K562 (cell line): Measurements from ENCODE around the gene FTO.

Source experiments
- CTCF ChIP-seq, 3 experiments: IDR thresholded peaks in 2 of 3; conservative IDR thresholded peaks in 1 of 3; 2 replicates each; pipeline ENCODE4 v1.5.1; 2011 to 2012; ENCODE audit warnings: low read length in 3 of 3, mild to moderate bottlenecking in 3 of 3, control low read depth in 2 of 3, improper control_type of control experiment in 1 of 3, inconsistent platforms in 1 of 3, low read depth in 1 of 3, mixed read lengths in 1 of 3, moderate library complexity in 1 of 3; ENCODE audit not compliant: insufficient read depth in 2 of 3
- FOXK1 ChIP-seq: sonication (generic); formaldehyde crosslinking; IDR thresholded peaks from 2 replicates; pipeline ENCODE4 v1.8.0; 2022; ENCODE audit warnings: missing genetic modification reagents, mild to moderate bottlenecking, borderline replicate concordance

DNA sequence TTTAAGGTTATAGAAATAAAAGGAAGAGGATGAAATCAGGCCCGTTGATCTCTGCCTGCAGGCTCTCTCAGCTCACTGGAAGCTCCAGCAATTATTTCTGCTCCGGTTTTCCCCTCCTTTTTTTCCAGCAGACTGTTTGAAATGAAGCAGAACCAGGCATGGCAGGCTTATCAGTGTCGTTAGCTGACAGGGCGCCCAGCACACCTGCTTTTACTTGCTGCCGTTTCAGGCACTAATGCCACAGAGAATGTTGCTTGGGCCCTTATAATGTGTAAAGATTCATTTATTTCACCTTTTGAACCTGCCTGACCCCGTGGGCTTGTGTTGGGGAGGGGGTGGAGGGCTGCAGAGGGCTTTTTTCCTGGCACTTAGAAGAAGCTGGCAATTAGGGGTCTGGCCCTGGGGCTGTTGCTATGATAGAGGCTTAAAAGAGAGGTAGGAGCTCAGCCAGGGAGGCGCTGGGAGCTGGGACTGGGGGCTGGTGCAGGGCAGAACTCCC is 474.6 kb downstream of the FTO start:
- no peak for TF ChIP-seq FOXK1 (CRISPR knock-in tag)
- no peak for TF ChIP-seq CTCF (IDR thresholded peaks at IDR 0.05 in 2 of 3, conservative IDR thresholded peaks at IDR 0.05 in 1 of 3; ENCODE audit: insufficient read depth in 2 of 3, low read depth in 1 of 3, low read length in 3 of 3)
